Measurements from ENCODE around the gene DSCAM.

DNA sequence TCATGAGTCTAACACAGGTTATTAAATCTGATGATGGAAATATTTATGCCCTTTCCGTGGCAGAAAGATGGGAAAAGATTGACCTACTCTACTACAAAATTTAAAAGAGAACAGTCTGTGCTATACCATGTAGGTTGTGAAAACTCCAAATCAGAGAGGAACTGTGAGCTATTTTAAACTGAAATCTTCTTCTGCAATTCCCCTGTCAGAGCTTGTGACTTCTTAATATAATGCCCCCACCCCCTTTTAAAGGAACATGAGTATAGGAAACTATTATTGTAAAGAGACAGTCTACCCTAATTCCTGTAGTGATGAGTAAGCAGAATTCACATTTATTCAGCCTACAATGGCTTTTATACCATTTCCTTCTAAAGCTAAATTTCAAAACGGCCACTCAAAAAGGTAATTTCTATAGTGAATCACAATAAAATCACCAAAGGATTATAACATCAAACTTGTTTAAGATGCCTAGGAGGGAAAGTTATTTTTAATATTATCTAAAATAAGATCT, 11.7 kb downstream of the DSCAM start:
- TF ChIP-seq POLR2AphosphoS5 (IDR thresholded peaks at IDR 0.05; ENCODE audit: low read depth, low read length) (no peak), REST (IDR thresholded peaks at IDR 0.05; ENCODE audit: insufficient read depth in 1 of 2, low read depth in 2 of 2, low read length in 2 of 2) (no peak)

Measured in PFSK-1 (cell line).